Liver (tissue), 9 donors: ENCODE results near the gene DIP2C. TPM values are rescaled to one million over a fixed set of nuclear protein-coding genes. Genes with fewer than 3 reads are reported as not detected.
"Not testable (repeated sequence)": the region's sequence is repeated elsewhere in the genome, so short reads cannot be mapped to it uniquely, and the experiment has no call there.

ENCODE experiments used
- DNase-seq: peaks from one replicate; pipeline ENCODE4 v3.0.0-alpha.2; 2017; ENCODE audit warnings: low spot score
- H3K27ac ChIP-seq, 2 donors: one replicate each; pipeline ENCODE4 v1.7.0; 2013; ENCODE audit warnings: inconsistent platforms in 2 of 2, low read length in 2 of 2, control low read depth in 1 of 2, low read depth in 1 of 2, mild to moderate bottlenecking in 1 of 2
- H3K27me3 ChIP-seq, 4 donors: one replicate each; pipeline versions ENCODE4 v1.6.1 to v1.7.0; 2013; ENCODE audit warnings: low read length in 3 of 4, inconsistent platforms in 1 of 4, mild to moderate bottlenecking in 1 of 4, moderate library complexity in 1 of 4; ENCODE audit not compliant: control insufficient read depth in 4 of 4, insufficient read depth in 4 of 4
- H3K36me3 ChIP-seq, 4 donors: one replicate each; pipeline versions ENCODE4 v1.6.1 to v1.7.0; 2013; ENCODE audit warnings: low read length in 3 of 4, mild to moderate bottlenecking in 3 of 4, low read depth in 1 of 4, moderate library complexity in 1 of 4; ENCODE audit not compliant: control insufficient read depth in 4 of 4, insufficient read depth in 3 of 4
- H3K4me1 ChIP-seq, 4 donors: one replicate each; pipeline versions ENCODE4 v1.6.1 to v1.7.0; 2013; ENCODE audit warnings: low read length in 3 of 4, mild to moderate bottlenecking in 3 of 4, moderate library complexity in 1 of 4; ENCODE audit not compliant: control insufficient read depth in 4 of 4, insufficient read depth in 4 of 4
- H3K4me3 ChIP-seq, 3 donors: one replicate each; pipeline versions ENCODE4 v1.6.1 to v1.7.0; 2013; ENCODE audit warnings: low read length in 3 of 3, control low read depth in 1 of 3, low read depth in 1 of 3, mild to moderate bottlenecking in 1 of 3
- H3K9ac ChIP-seq, 2 donors: one replicate each; pipeline ENCODE4 v1.7.0; 2013; ENCODE audit warnings: low read length in 2 of 2, mild to moderate bottlenecking in 2 of 2, moderate library complexity in 2 of 2, control low read depth in 1 of 2, low read depth in 1 of 2
- H3K9me3 ChIP-seq, 4 donors: one replicate each; pipeline versions ENCODE4 v1.6.1 to v1.7.0; 2013; ENCODE audit warnings: low read length in 3 of 4; ENCODE audit not compliant: control insufficient read depth in 4 of 4
- ATF3 ChIP-seq: IDR thresholded peaks from 2 replicates; pipeline ENCODE4 v1.6.1; 2016; ENCODE audit warnings: antibody characterized with exemption
- FOXA1 ChIP-seq: IDR thresholded peaks from 2 replicates; pipeline ENCODE4 v1.6.1; 2016; ENCODE audit warnings: antibody characterized with exemption
- NR2F2 ChIP-seq: IDR thresholded peaks from 2 replicates; pipeline ENCODE4 v1.6.1; 2016; ENCODE audit warnings: antibody characterized with exemption
- RAD21 ChIP-seq, 2 donors: IDR thresholded peaks; 2 replicates each; pipeline ENCODE4 v1.6.1; 2016; ENCODE audit warnings: antibody characterized with exemption in 2 of 2, mild to moderate bottlenecking in 2 of 2
- REST ChIP-seq: IDR thresholded peaks from 2 replicates; pipeline ENCODE4 v1.6.1; 2016; ENCODE audit warnings: antibody characterized with exemption, mild to moderate bottlenecking
- RXRA ChIP-seq, 2 donors: IDR thresholded peaks; 2 replicates each; pipeline ENCODE4 v1.6.1; 2017 to 2018; ENCODE audit warnings: antibody characterized with exemption in 2 of 2, mild to moderate bottlenecking in 1 of 2
- YY1 ChIP-seq: IDR thresholded peaks from 2 replicates; pipeline ENCODE4 v1.6.1; 2016; ENCODE audit warnings: antibody characterized with exemption, mild to moderate bottlenecking
- WGBS: extraction: QIAGEN DNeasy Blood & Tissue Kit; methylation state at CpG from one replicate; pipeline ENCODE4 v1.1.7; 2013; 5-methylcytosine and 5-hydroxymethylcytosine counted together
- polyA plus RNA-seq, 2 donors: library from polyadenylated mRNA; stranded (reverse) in 1 of 2; unstranded in 1 of 2; fragments of 200-250 nt in 1 of 2; fragments of >200 nt in 1 of 2; fragmentation: Nextera tagmentation in 1 of 2; extraction: Ambion mirVana in 1 of 2; gene quantifications; one replicate each; pipeline versions ENCODE4 v1.2.1 to v1.2.3, GENCODE V29; 2013 to 2015
- total RNA-seq, 2 donors: library from RNA; depleted of rRNA; stranded (reverse); fragments of >200 nt; gene quantifications; one replicate each; pipeline ENCODE4 v1.2.3, GENCODE V29; 2014
- TF ChIP-seq, protein P1 (sequence below): IDR thresholded peaks from 2 replicates; pipeline ENCODE4 v1.6.1; 2016; ENCODE audit warnings: antibody characterized with exemption
- donor health status: healthy.
- donor health status: healthy.
- donor health status: healthy.
- donor health status: healthy.
- donor health status: healthy.

Gene DIP2C
- total and polyA plus RNA-seq, 4 donors, result 4.2 to 12.2 (median 5.7) TPM

DNA sequence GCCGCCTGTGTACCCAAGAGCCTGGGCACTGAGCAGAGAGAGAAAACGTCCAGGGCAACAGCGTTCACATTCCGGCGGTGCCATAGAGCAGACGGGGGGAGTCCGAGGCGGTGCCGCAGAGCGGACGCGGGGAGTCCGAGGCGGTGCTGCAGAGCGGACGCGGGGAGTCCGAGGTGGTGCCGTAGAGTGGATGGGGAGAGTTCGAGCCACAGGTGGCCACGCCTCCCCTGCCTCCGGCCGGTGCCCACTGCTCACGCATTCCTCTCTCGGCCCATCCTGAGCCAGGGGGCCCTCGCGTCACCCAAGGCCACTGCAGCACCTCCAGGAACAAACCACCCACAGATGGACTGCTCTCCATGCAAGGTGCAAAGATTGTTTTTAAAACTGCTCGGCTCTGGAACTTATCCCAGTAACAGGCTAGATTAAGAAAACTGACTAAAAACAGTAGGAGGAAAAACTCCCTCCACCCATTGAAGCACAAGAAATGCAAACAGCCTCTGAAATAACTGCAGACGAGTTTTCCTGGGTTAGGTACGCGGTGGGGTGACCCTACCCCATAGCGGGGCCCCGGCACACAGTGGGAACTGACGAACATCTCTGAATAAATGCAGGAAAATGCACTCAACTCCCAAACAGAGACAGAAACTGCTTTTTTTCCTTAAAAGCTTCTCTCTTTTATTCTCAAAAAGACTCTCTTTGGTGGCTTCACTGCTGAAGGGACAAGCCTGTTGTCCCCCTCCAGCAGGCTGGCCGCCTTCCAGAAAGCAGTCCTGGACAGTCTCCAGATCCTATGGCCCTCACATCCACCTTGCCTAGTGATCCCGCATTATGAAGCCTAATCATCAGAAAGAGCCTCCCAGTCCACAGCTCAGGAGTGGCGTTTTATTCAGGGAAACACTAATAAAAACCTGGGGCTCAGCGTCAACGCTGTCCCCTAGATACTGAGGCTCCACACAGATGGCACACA, 55.9 kb downstream of the DIP2C start:
- no peak for DNase-seq
- Histone ChIP-seq H3K36me3 (no peaks in the 10 kb centered on the region), H3K27me3 (no peaks in the 10 kb centered on the region), H3K9ac (no peak overlapping the region), H3K4me3 (no peak overlapping the region), H3K4me1 (no peaks in the 10 kb centered on the region), H3K27ac (no peak overlapping the region), H3K9me3 (no peaks in the 10 kb centered on the region)
- TF ChIP-seq YY1 (no peak), RXRA (IDR thresholded peaks at IDR 0.05) (no peak), NR2F2 (no peak), REST (no peak), RAD21 (IDR thresholded peaks at IDR 0.05) (no peak), ATF3 (no peak), FOXA1 (no peak)
- TF ChIP-seq, protein P1, sequence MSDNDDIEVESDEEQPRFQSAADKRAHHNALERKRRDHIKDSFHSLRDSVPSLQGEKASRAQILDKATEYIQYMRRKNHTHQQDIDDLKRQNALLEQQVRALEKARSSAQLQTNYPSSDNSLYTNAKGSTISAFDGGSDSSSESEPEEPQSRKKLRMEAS, result no peak
- WGBS, result 90% methylated on average over 39 of the region's 39 CpGs

- DNase-seq, H3K9ac ChIP-seq, H3K4me3 ChIP-seq, H3K27me3 ChIP-seq, H3K36me3 ChIP-seq, H3K27ac ChIP-seq, H3K9me3 ChIP-seq, H3K4me1 ChIP-seq: not testable (repeated sequence)
- WGBS, result 95% methylated on average over 21 of the region's 21 CpGs
Measured at GRCh38 chr10:632807-633177, 56.7 kb downstream of the DIP2C start.

GRCh38 chr10:632155-632806, 57.2 kb downstream of the DIP2C start:
- not testable (repeated sequence) for H3K27ac ChIP-seq, DNase-seq, H3K9me3 ChIP-seq, H3K27me3 ChIP-seq, H3K9ac ChIP-seq, H3K36me3 ChIP-seq, H3K4me1 ChIP-seq, H3K4me3 ChIP-seq
- WGBS, result 98% methylated on average over 41 of the region's 51 CpGs
